Measurements from ENCODE around the gene RTEL1.

Gene RTEL1

DNA sequence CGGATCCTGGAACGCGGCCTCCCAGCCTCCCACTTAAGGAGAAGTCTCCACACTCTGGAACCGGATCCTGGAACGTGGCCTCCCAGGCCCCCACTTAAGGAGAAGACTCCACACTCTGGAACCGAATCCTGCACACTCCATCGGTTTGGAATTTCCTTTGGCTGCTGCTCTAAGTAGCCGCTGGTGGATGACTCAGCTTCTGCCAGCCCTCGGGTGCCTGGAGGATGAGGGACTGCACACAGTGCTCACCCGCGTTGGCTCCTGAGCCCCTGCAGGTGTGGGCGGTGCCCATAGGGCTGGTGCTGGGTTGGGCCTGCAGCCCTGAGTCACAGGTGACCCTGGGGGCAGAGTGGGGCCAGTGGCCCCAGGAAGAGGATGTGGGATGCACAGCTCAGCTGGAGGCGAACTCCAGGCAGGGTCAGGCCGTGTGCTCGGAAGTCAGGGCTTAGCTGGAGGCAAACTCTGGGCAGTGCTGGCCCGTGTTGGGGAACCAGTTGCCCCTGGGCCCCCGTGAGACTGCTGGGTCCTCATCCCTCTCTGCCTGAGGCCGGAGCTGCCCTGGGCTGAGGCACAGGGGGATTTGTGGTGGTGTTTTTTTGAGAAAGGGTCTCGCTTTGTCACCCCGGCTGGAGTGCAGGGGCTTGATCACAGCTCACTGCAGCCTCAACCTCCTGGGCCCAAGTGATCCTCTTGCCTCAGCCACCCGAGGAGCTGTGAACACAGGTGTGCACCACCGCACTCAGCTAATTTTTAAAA is 24.4 kb downstream of the RTEL1 start (continued):
- TF ChIP-seq FEZF1 (tag by site-specific recombination; IDR thresholded peaks at IDR 0.05) (no peak), ZNF341 (tag by site-specific recombination; IDR thresholded peaks at IDR 0.05; ENCODE audit: low read depth) (no peak), ZNF830 (tag by site-specific recombination; IDR thresholded peaks at IDR 0.05; ENCODE audit: low read depth) (no peak), ZNF610 (tag by site-specific recombination; IDR thresholded peaks at IDR 0.05; ENCODE audit: borderline replicate concordance) (no peak), ZNF596 (tag by site-specific recombination; IDR thresholded peaks at IDR 0.05) (no peak), ZNF837 (tag by site-specific recombination; IDR thresholded peaks at IDR 0.05) (no peak), ZNF274 (IDR thresholded peaks at IDR 0.05; ENCODE audit: low read length) (no peak), ZNF274 (tag by site-specific recombination; IDR thresholded peaks at IDR 0.05; ENCODE audit: borderline replicate concordance) (no peak), ZSCAN23 (tag by site-specific recombination; IDR thresholded peaks at IDR 0.05) (no peak), ZNF76 (tag by site-specific recombination; IDR thresholded peaks at IDR 0.05; ENCODE audit: borderline replicate concordance, low read depth) (no peak), PATZ1 (tag by site-specific recombination; IDR thresholded peaks at IDR 0.05) (peak; percentile 47), ZNF416 (tag by site-specific recombination; IDR thresholded peaks at IDR 0.05) (no peak), ZSCAN18 (tag by site-specific recombination; IDR thresholded peaks at IDR 0.05) (no peak), ZNF658 (tag by site-specific recombination; IDR thresholded peaks at IDR 0.05) (no peak), ZNF792 (tag by site-specific recombination; IDR thresholded peaks at IDR 0.05) (no peak), SCRT1 (tag by site-specific recombination; IDR thresholded peaks at IDR 0.05; ENCODE audit: borderline replicate concordance) (no peak), ZNF423 (tag by site-specific recombination; IDR thresholded peaks at IDR 0.05) (no peak), ZNF292 (tag by site-specific recombination; IDR thresholded peaks at IDR 0.05; ENCODE audit: borderline replicate concordance, low read depth) (no peak), WT1 (tag by site-specific recombination; IDR thresholded peaks at IDR 0.05) (no peak), MEIS1 (CRISPR knock-in tag; IDR thresholded peaks at IDR 0.05; ENCODE audit: borderline replicate concordance) (no peak), ZNF747 (tag by site-specific recombination; IDR thresholded peaks at IDR 0.05) (no peak), ZBTB17 (tag by site-specific recombination; IDR thresholded peaks at IDR 0.05) (no peak), BCL11B (tag by site-specific recombination; IDR thresholded peaks at IDR 0.05; ENCODE audit: low read depth) (no peak), ZNF19 (tag by site-specific recombination; IDR thresholded peaks at IDR 0.05; ENCODE audit: low read depth) (no peak), ZBTB21 (tag by site-specific recombination; IDR thresholded peaks at IDR 0.05) (peak; percentile 38; the same call in 1 of the 2 replicates), MZF1 (tag by site-specific recombination; IDR thresholded peaks at IDR 0.05; ENCODE audit: borderline replicate concordance) (no peak)
- TF ChIP-seq, protein P1, sequence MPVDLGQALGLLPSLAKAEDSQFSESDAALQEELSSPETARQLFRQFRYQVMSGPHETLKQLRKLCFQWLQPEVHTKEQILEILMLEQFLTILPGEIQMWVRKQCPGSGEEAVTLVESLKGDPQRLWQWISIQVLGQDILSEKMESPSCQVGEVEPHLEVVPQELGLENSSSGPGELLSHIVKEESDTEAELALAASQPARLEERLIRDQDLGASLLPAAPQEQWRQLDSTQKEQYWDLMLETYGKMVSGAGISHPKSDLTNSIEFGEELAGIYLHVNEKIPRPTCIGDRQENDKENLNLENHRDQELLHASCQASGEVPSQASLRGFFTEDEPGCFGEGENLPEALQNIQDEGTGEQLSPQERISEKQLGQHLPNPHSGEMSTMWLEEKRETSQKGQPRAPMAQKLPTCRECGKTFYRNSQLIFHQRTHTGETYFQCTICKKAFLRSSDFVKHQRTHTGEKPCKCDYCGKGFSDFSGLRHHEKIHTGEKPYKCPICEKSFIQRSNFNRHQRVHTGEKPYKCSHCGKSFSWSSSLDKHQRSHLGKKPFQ (tag by site-specific recombination; IDR thresholded peaks at IDR 0.05) = no peak
- TF ChIP-seq, protein P2, sequence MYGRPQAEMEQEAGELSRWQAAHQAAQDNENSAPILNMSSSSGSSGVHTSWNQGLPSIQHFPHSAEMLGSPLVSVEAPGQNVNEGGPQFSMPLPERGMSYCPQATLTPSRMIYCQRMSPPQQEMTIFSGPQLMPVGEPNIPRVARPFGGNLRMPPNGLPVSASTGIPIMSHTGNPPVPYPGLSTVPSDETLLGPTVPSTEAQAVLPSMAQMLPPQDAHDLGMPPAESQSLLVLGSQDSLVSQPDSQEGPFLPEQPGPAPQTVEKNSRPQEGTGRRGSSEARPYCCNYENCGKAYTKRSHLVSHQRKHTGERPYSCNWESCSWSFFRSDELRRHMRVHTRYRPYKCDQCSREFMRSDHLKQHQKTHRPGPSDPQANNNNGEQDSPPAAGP (tag by site-specific recombination; IDR thresholded peaks at IDR 0.05) = peak; percentile 29; the same call in 1 of the 2 replicates
- TF ChIP-seq, protein P3, sequence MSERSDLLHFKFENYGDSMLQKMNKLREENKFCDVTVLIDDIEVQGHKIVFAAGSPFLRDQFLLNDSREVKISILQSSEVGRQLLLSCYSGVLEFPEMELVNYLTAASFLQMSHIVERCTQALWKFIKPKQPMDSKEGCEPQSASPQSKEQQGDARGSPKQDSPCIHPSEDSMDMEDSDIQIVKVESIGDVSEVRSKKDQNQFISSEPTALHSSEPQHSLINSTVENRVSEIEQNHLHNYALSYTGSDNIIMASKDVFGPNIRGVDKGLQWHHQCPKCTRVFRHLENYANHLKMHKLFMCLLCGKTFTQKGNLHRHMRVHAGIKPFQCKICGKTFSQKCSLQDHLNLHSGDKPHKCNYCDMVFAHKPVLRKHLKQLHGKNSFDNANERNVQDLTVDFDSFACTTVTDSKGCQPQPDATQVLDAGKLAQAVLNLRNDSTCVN (tag by site-specific recombination; optimal IDR thresholded peaks at IDR 0.05) = no peak
- TF ChIP-seq, protein P4, sequence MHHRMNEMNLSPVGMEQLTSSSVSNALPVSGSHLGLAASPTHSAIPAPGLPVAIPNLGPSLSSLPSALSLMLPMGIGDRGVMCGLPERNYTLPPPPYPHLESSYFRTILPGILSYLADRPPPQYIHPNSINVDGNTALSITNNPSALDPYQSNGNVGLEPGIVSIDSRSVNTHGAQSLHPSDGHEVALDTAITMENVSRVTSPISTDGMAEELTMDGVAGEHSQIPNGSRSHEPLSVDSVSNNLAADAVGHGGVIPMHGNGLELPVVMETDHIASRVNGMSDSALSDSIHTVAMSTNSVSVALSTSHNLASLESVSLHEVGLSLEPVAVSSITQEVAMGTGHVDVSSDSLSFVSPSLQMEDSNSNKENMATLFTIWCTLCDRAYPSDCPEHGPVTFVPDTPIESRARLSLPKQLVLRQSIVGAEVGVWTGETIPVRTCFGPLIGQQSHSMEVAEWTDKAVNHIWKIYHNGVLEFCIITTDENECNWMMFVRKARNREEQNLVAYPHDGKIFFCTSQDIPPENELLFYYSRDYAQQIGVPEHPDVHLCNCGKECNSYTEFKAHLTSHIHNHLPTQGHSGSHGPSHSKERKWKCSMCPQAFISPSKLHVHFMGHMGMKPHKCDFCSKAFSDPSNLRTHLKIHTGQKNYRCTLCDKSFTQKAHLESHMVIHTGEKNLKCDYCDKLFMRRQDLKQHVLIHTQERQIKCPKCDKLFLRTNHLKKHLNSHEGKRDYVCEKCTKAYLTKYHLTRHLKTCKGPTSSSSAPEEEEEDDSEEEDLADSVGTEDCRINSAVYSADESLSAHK (tag by site-specific recombination; IDR thresholded peaks at IDR 0.05) = no peak

Data from HEK293 (cell line).